HL-60 (cell line): ENCODE measurements around the gene IL17B.

Source experiments
- POLR2AphosphoS5 ChIP-seq: IDR thresholded peaks from 2 replicates; pipeline ENCODE4 v1.6.1; 2012; ENCODE audit warnings: low read depth
- REST ChIP-seq: IDR thresholded peaks from 2 replicates; pipeline ENCODE4 v1.6.1; 2012; ENCODE audit warnings: low read depth; ENCODE audit not compliant: insufficient replicate concordance

- no peak for TF ChIP-seq POLR2AphosphoS5
- TF ChIP-seq REST = no peak
Measured at GRCh38 chr5:149378241-149378820, 761 bp downstream of the IL17B start.
